SK-N-SH (cell line): ENCODE measurements around the gene ZNF865. TPM values are rescaled to one million over a fixed set of nuclear protein-coding genes. Genes with fewer than 3 reads are reported as not detected.
A peak's percentile ranks its signal among the peaks of the same experiment; 100 is the strongest.

Experiments used
- CTCF ChIA-PET: fragments of 300-600, 350-600 bp; formaldehyde crosslinking; extraction: SDS; loops from one replicate; lab custom pipeline; 2021; lab: Yijun Ruan, JAX
- POLR2A ChIA-PET: fragments of 350-600 bp; sonication (Branson Sonifier 250); formaldehyde crosslinking; extraction: SDS; loops from one replicate; lab custom pipeline; 2020; ENCODE audit warnings: antibody characterized with exemption, inconsistent platforms; lab: Yijun Ruan, JAX
- DNase-seq: peaks from one replicate; pipeline ENCODE4 v3.0.0; 2012
- H2AFZ ChIP-seq: fragments of 200-600 bp; sonication (generic); 2 replicates; pipeline ENCODE4 v1.8.1; 2016; ENCODE audit warnings: antibody characterized with exemption, mild to moderate bottlenecking, low read depth
- H3F3A ChIP-seq: fragments of 200-600 bp; sonication (generic); replicated peaks from 2 replicates; pipeline ENCODE3; 2016; ENCODE audit warnings: antibody characterized with exemption, mild to moderate bottlenecking; ENCODE audit not compliant: insufficient read depth
- H3K27ac ChIP-seq, 2 experiments: fragments of 200-500 bp in 1 of 2; fragments of 200-600 bp in 1 of 2; sonication (Bioruptor generic) in 1 of 2; sonication (generic), shearing (Covaris generic) in 1 of 2; 2 replicates each; pipeline versions ENCODE4 v1.5.1 to v1.6.1; 2014 to 2016; ENCODE audit warnings: low read depth in 2 of 2, inconsistent platforms in 1 of 2, low read length in 1 of 2, mild to moderate bottlenecking in 1 of 2, mixed read lengths in 1 of 2
- H3K27me3 ChIP-seq: fragments of 200-600 bp; sonication (generic), shearing (Covaris generic); 2 replicates; pipeline ENCODE4 v1.6.1; 2016; ENCODE audit warnings: mixed run types; ENCODE audit not compliant: insufficient read depth
- H3K36me3 ChIP-seq, 2 experiments: fragments of 200-500 bp in 1 of 2; fragments of 200-600 bp in 1 of 2; sonication (Bioruptor generic) in 1 of 2; sonication (generic) in 1 of 2; replicated peaks in 1 of 2; 2 replicates each; pipeline versions ENCODE3 to v1.5.1; 2014 to 2016; ENCODE audit warnings: low read length in 1 of 2, mild to moderate bottlenecking in 1 of 2; ENCODE audit not compliant: insufficient read depth in 2 of 2, control insufficient read depth in 1 of 2
- H3K4me1 ChIP-seq, 2 experiments: fragments of 200-500 bp in 1 of 2; fragments of 200-600 bp in 1 of 2; sonication (Bioruptor generic) in 1 of 2; sonication (generic), shearing (Covaris generic) in 1 of 2; 2 replicates each; pipeline versions ENCODE4 v1.5.1 to v1.6.1; 2014 to 2016; ENCODE audit warnings: low read depth in 1 of 2, low read length in 1 of 2, mixed run types in 1 of 2; ENCODE audit not compliant: insufficient read depth in 2 of 2, control insufficient read depth in 1 of 2
- H3K4me2 ChIP-seq: fragments of 200-600 bp; sonication (generic), shearing (Covaris generic); 2 replicates; pipeline ENCODE4 v1.6.1; 2017; ENCODE audit warnings: mixed run types
- H3K4me3 ChIP-seq, 2 experiments: fragments of 200-500 bp in 1 of 2; fragments of 200-600 bp in 1 of 2; sonication (Bioruptor generic) in 1 of 2; sonication (generic), shearing (Covaris generic) in 1 of 2; 2 replicates each; pipeline versions ENCODE4 v1.5.1 to v1.8.1; 2014 to 2016; ENCODE audit warnings: low read depth in 2 of 2, inconsistent platforms in 1 of 2, low read length in 1 of 2, mild to moderate bottlenecking in 1 of 2, mixed read lengths in 1 of 2, moderate library complexity in 1 of 2
- H3K79me2 ChIP-seq: fragments of 200-600 bp; sonication (generic); 2 replicates; pipeline ENCODE4 v1.8.1; 2017; ENCODE audit warnings: mild to moderate bottlenecking; ENCODE audit not compliant: insufficient read depth
- H3K9ac ChIP-seq: fragments of 200-600 bp; sonication (generic); 2 replicates; pipeline ENCODE4 v1.6.1; 2017; ENCODE audit warnings: mixed run types
- H3K9me2 ChIP-seq: fragments of 200-600 bp; sonication (generic); 2 replicates; pipeline ENCODE4 v1.6.1; 2017; ENCODE audit warnings: mixed run types
- H3K9me3 ChIP-seq: fragments of 200-600 bp; sonication (generic); 2 replicates; pipeline ENCODE4 v1.6.1; 2017; ENCODE audit warnings: mixed run types, mild to moderate bottlenecking, moderate library complexity
- H4K20me1 ChIP-seq: fragments of 200-600 bp; sonication (generic); 2 replicates; pipeline ENCODE4 v1.6.1; 2017; ENCODE audit warnings: mild to moderate bottlenecking, mixed run types; ENCODE audit not compliant: insufficient read depth
- ELF1 ChIP-seq: IDR thresholded peaks from 2 replicates; pipeline ENCODE4 v1.4.0; 2012
- FOSL2 ChIP-seq: IDR thresholded peaks from 2 replicates; pipeline ENCODE4 v1.4.0; 2012; ENCODE audit warnings: low read depth, mild to moderate bottlenecking, moderate library complexity, borderline replicate concordance
- FOXJ3 ChIP-seq: sonication (generic); formaldehyde crosslinking; IDR thresholded peaks from 2 replicates; pipeline ENCODE4 v1.5.1; 2020; ENCODE audit warnings: mild to moderate bottlenecking, missing genetic modification reagents
- FOXM1 ChIP-seq: IDR thresholded peaks from 2 replicates; pipeline ENCODE4 v1.4.0; 2012; ENCODE audit warnings: low read depth, mild to moderate bottlenecking
- GABPA ChIP-seq: IDR thresholded peaks from 2 replicates; pipeline ENCODE4 v1.4.0; 2012; ENCODE audit warnings: low read depth, mild to moderate bottlenecking
- GATA2 ChIP-seq: sonication (generic); formaldehyde crosslinking; IDR thresholded peaks from 2 replicates; pipeline ENCODE4 v1.5.0; 2020; ENCODE audit warnings: mild to moderate bottlenecking, missing genetic modification reagents
- TCF12 ChIP-seq: IDR thresholded peaks from 2 replicates; pipeline ENCODE4 v1.4.0; 2012
- TEAD4 ChIP-seq: IDR thresholded peaks from 2 replicates; pipeline ENCODE4 v1.4.0; 2012; ENCODE audit warnings: mild to moderate bottlenecking, borderline replicate concordance; ENCODE audit not compliant: insufficient read depth
- YY1 ChIP-seq: IDR thresholded peaks from 2 replicates; pipeline ENCODE4 v1.4.0; 2012; ENCODE audit warnings: low read depth, mild to moderate bottlenecking
- WGBS: methylation state at CpG from one replicate; pipeline ENCODE4 v1.1.6; 2017; ENCODE audit warnings: low lambda C conversion rate; 5-methylcytosine and 5-hydroxymethylcytosine counted together
- polyA plus RNA-seq, 3 experiments: library from polyadenylated mRNA; depleted of rRNA; stranded (reverse); fragments of >200 nt; gene quantifications; 2 replicates each; pipeline ENCODE4 v1.2.3, GENCODE V29; 2012
- TF ChIP-seq, protein P1 (sequence below): fragments of 150-350 bp; IDR thresholded peaks from 2 replicates; pipeline ENCODE4 v1.6.1; 2016; ENCODE audit warnings: mild to moderate bottlenecking, low read depth, low read length
- TF ChIP-seq, protein P2 (sequence below): IDR thresholded peaks from 2 replicates; pipeline ENCODE4 v1.4.0; 2012; ENCODE audit warnings: low read depth, borderline replicate concordance
- TF ChIP-seq, protein P3 (sequence below): IDR thresholded peaks from 2 replicates; pipeline ENCODE4 v1.6.1; 2012; ENCODE audit warnings: mild to moderate bottlenecking, low read depth, low read length, moderate library complexity
- TF ChIP-seq, protein P4 (sequence below): IDR thresholded peaks from 2 replicates; pipeline ENCODE4 v1.4.0; 2012; ENCODE audit warnings: low read depth, borderline replicate concordance
- TF ChIP-seq, protein P5 (sequence below): IDR thresholded peaks from 2 replicates; pipeline ENCODE4; 2012

The ZNF865 gene
- polyA plus RNA-seq, 1 of the 3 experiments (the other 2 are of a cell fraction), result 5.0 TPM

DNA sequence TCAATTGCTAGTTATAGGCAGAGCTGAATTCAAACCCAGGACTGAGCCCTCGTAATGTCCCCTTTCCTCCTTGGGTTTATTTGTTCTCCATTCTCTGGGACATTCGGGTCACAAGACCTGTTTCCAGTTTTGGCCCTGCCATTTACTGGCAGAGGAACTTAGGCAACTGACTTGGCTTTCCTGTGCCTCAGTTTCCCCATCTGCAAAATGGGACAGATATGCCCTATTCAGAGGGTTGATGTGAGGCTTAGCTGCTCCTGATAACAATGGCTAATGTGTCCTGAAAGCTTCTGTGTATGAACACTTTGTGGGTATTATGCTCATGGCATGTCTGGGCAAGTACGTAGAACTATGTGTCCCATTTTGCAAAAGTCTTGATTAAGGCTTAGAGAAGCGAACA, 4.4 kb upstream of the ZNF865 start:
- Histone ChIP-seq H3K9me3 (no peaks in the 10 kb centered on the region), H3K4me2 (peak overlapping the region; percentile 94), H3F3A (peaks cover 30% of the 10 kb centered on the region), H3K79me2 (peaks cover 24% of the 10 kb centered on the region), H4K20me1 (no peaks in the 10 kb centered on the region), H3K36me3 (peaks cover 10 to 12% of the 10 kb centered on the region in 2 experiments), H3K9ac (peak overlapping the region; percentile 99; the same call in 1 of the 2 replicates), H2AFZ (no peak overlapping the region), H3K4me1 (peaks cover 9 to 17% of the 10 kb centered on the region in 2 experiments; a peak in 3 of 4 replicates), H3K4me3 (peak overlapping the region; percentile 67 to 91), H3K27ac (peak overlapping the region; percentile 98 to 99; a peak in 3 of 4 replicates), H3K9me2 (no peaks in the 10 kb centered on the region), H3K27me3 (no peaks in the 10 kb centered on the region)
- DNase-seq, result no peak
- POLR2A ChIA-PET, result interaction anchor here (0.8 to 2.1 kb wide), 3 partner anchors 20 to 124 kb away, joined by 3 to 7 read pairs (median 4); partner anchors contain the start of genes NAT14, ZNF579 and ZNF628
- 86% methylated on average over 4 of the region's 4 CpGs for WGBS
- TF ChIP-seq, protein P1, sequence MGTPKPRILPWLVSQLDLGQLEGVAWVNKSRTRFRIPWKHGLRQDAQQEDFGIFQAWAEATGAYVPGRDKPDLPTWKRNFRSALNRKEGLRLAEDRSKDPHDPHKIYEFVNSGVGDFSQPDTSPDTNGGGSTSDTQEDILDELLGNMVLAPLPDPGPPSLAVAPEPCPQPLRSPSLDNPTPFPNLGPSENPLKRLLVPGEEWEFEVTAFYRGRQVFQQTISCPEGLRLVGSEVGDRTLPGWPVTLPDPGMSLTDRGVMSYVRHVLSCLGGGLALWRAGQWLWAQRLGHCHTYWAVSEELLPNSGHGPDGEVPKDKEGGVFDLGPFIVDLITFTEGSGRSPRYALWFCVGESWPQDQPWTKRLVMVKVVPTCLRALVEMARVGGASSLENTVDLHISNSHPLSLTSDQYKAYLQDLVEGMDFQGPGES, result no peak
- TF ChIP-seq, protein P2, sequence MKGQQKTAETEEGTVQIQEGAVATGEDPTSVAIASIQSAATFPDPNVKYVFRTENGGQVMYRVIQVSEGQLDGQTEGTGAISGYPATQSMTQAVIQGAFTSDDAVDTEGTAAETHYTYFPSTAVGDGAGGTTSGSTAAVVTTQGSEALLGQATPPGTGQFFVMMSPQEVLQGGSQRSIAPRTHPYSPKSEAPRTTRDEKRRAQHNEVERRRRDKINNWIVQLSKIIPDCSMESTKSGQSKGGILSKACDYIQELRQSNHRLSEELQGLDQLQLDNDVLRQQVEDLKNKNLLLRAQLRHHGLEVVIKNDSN, result no peak
- CTCF ChIA-PET, result interaction anchor here (1.2 to 1.8 kb wide), 3 partner anchors 31 to 460 kb away, joined by 3 to 5 read pairs (median 4); no protein-coding TSS in a partner anchor

DNA sequence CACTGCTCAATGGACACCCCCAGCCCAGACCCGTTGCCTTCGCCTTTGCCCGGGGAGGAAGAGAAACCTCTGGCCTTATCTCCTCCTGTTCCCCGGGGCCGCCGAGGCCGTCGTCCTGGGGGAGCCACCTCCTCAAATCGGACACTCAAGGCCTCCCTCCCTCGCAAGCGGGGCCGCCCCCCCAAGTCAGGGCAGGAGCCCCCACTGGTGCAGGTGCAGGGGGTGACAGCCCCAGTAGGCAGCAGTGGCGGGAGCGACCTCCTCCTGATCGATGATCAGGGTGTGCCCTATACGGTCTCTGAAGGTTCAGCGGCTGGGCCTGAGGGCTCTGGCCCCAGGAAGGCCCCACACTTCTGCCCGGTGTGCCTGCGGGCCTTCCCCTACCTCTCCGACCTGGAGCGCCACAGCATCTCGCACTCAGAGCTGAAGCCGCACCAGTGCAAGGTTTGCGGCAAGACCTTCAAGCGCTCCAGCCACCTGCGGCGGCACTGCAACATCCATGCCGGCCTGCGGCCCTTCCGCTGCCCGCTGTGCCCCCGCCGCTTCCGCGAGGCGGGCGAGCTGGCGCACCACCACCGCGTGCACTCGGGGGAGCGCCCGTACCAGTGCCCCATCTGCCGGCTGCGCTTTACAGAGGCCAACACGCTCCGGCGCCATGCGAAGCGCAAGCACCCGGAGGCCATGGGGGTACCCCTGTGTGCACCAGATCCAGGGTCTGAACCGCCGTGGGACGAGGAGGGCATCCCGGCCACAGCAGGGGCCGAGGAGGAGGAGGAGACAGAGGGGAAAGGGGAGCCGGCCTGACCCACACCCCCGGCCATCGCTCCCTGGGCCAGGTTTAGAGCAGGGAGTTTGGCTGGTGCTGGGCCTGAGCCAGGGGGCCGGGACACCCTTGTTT, 3.1 kb upstream of the ZNF865 start:
- Histone ChIP-seq H3K4me2 (no peak overlapping the region), H3K79me2 (peaks cover 36% of the 10 kb centered on the region), H4K20me1 (peaks cover 8% of the 10 kb centered on the region; the same call in 1 of the 2 replicates), H2AFZ (no peak overlapping the region), H3K9me2 (no peaks in the 10 kb centered on the region), H3K4me3 (no peak overlapping the region), H3K27ac (peak overlapping the region in 1 of 2 experiments; percentile 98; a peak in 1 of 4 replicates), H3K9me3 (no peaks in the 10 kb centered on the region), H3F3A (peaks cover 30% of the 10 kb centered on the region), H3K9ac (no peak overlapping the region), H3K36me3 (peaks cover 0 to 2% of the 10 kb centered on the region in 2 experiments), H3K4me1 (peaks cover 9 to 24% of the 10 kb centered on the region in 2 experiments; a peak in 3 of 4 replicates), H3K27me3 (no peaks in the 10 kb centered on the region)
- POLR2A ChIA-PET, result no interaction called here
- no peak for DNase-seq
- CTCF ChIA-PET, result interaction anchor here (1.8 kb wide), 1 partner anchor 461 kb away, joined by 5 read pairs; no protein-coding TSS in a partner anchor
- 98% methylated on average over 44 of the region's 60 CpGs for WGBS
- TF ChIP-seq FOXM1 (no peak), TCF12 (no peak), ELF1 (no peak), GABPA (no peak), FOSL2 (no peak), FOXJ3 (CRISPR knock-in tag) (no peak), TEAD4 (no peak), YY1 (no peak), GATA2 (CRISPR knock-in tag) (no peak)
- TF ChIP-seq, protein P3, sequence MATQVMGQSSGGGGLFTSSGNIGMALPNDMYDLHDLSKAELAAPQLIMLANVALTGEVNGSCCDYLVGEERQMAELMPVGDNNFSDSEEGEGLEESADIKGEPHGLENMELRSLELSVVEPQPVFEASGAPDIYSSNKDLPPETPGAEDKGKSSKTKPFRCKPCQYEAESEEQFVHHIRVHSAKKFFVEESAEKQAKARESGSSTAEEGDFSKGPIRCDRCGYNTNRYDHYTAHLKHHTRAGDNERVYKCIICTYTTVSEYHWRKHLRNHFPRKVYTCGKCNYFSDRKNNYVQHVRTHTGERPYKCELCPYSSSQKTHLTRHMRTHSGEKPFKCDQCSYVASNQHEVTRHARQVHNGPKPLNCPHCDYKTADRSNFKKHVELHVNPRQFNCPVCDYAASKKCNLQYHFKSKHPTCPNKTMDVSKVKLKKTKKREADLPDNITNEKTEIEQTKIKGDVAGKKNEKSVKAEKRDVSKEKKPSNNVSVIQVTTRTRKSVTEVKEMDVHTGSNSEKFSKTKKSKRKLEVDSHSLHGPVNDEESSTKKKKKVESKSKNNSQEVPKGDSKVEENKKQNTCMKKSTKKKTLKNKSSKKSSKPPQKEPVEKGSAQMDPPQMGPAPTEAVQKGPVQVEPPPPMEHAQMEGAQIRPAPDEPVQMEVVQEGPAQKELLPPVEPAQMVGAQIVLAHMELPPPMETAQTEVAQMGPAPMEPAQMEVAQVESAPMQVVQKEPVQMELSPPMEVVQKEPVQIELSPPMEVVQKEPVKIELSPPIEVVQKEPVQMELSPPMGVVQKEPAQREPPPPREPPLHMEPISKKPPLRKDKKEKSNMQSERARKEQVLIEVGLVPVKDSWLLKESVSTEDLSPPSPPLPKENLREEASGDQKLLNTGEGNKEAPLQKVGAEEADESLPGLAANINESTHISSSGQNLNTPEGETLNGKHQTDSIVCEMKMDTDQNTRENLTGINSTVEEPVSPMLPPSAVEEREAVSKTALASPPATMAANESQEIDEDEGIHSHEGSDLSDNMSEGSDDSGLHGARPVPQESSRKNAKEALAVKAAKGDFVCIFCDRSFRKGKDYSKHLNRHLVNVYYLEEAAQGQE, result no peak
- TF ChIP-seq, protein P1, result no peak
- TF ChIP-seq, protein P4, sequence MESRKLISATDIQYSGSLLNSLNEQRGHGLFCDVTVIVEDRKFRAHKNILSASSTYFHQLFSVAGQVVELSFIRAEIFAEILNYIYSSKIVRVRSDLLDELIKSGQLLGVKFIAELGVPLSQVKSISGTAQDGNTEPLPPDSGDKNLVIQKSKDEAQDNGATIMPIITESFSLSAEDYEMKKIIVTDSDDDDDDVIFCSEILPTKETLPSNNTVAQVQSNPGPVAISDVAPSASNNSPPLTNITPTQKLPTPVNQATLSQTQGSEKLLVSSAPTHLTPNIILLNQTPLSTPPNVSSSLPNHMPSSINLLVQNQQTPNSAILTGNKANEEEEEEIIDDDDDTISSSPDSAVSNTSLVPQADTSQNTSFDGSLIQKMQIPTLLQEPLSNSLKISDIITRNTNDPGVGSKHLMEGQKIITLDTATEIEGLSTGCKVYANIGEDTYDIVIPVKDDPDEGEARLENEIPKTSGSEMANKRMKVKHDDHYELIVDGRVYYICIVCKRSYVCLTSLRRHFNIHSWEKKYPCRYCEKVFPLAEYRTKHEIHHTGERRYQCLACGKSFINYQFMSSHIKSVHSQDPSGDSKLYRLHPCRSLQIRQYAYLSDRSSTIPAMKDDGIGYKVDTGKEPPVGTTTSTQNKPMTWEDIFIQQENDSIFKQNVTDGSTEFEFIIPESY, result no peak
- TF ChIP-seq, protein P5, sequence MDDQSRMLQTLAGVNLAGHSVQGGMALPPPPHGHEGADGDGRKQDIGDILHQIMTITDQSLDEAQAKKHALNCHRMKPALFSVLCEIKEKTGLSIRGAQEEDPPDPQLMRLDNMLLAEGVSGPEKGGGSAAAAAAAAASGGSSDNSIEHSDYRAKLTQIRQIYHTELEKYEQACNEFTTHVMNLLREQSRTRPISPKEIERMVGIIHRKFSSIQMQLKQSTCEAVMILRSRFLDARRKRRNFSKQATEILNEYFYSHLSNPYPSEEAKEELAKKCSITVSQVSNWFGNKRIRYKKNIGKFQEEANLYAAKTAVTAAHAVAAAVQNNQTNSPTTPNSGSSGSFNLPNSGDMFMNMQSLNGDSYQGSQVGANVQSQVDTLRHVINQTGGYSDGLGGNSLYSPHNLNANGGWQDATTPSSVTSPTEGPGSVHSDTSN, result no peak
